Body of pancreas (tissue), 4 donors: ENCODE measurements around the gene TUBB8.
"Not testable (repeated sequence)": the region's sequence is repeated elsewhere in the genome, so short reads cannot be mapped to it uniquely, and the experiment has no call there.

Experiments used
- POLR2A ChIP-seq, 3 donors: fragments of 450-650 bp; IDR thresholded peaks; one replicate each; pipeline ENCODE4 v1.6.1; 2016; ENCODE audit warnings: antibody characterized with exemption in 3 of 3, mild to moderate bottlenecking in 2 of 3
- TF ChIP-seq, protein P1 (sequence below), 7 experiments: fragments of 450-650 bp in 4 of 7; fragments of 200-600 bp in 3 of 7; sonication (generic) in 3 of 7; IDR thresholded peaks; one replicate each; pipeline ENCODE4 v1.5.1; 2016 to 2019; ENCODE audit warnings: antibody characterized with exemption in 7 of 7

DNA sequence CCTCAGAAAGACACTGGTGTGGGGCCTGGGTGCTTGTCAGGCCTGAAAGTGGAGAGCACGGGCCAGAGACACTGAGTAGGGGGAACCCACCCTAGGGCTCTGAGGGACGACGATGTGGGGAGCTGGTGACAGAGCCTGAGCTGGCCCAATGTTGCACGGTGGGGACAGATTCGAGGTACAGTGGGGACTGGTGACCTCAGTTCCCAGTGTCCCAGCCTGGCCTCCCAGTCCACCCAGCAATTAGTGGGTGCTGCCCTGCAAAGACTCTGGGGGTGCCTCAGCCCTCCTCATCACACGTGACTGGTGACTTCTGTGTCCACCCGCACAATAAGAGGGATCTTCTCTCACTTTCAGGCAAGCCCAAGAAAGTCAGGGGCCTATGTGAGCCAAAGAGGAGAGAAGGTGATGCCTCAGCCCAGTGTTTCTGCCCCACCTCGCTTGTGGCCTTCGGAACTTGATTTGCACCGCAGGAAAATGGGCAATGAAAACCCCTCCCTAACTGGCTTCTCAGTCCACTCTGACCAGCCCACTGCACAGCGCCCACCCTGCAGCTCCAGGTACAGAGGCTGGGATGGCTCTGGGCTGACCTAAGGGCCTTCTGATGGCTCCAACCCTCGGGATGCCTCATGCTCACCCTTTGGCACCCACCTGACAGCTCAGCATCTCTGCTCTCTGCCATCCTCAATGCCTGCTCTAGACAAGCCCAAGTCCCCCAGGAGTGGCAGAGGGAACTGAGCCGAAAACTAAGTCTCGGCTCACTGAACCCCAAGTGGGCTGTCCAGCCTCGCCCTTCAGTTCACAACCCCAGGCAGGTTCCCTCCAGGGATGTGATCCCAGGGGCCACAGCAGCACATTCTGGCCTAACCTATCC is 36.4 kb downstream of the TUBB8 start:
- TF ChIP-seq, protein P1, sequence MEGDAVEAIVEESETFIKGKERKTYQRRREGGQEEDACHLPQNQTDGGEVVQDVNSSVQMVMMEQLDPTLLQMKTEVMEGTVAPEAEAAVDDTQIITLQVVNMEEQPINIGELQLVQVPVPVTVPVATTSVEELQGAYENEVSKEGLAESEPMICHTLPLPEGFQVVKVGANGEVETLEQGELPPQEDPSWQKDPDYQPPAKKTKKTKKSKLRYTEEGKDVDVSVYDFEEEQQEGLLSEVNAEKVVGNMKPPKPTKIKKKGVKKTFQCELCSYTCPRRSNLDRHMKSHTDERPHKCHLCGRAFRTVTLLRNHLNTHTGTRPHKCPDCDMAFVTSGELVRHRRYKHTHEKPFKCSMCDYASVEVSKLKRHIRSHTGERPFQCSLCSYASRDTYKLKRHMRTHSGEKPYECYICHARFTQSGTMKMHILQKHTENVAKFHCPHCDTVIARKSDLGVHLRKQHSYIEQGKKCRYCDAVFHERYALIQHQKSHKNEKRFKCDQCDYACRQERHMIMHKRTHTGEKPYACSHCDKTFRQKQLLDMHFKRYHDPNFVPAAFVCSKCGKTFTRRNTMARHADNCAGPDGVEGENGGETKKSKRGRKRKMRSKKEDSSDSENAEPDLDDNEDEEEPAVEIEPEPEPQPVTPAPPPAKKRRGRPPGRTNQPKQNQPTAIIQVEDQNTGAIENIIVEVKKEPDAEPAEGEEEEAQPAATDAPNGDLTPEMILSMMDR (IDR thresholded peaks at IDR 0.05), result not testable (repeated sequence)
- not testable (repeated sequence) for TF ChIP-seq POLR2A (IDR thresholded peaks at IDR 0.05)
